Dermis blood vessel endothelial cell (primary cell): Measurements from ENCODE around the gene LENG1. TPM values are rescaled to one million over a fixed set of nuclear protein-coding genes. Genes with fewer than 3 reads are reported as not detected.

ENCODE experiments used
- DNase-seq: peaks from one replicate; pipeline ENCODE4 v3.0.0; 2010
- total RNA-seq: library from RNA; depleted of rRNA; stranded (reverse); fragments of >200 nt; gene quantifications from 2 replicates; pipeline ENCODE4 v1.2.3, GENCODE V29; 2014

Gene LENG1
- total RNA-seq, 1 donor from 2014 or later: 7.8 TPM

GRCh38 chr19:54106716-54107115 is 52.8 kb downstream of the LENG1 start:
- DNase-seq: no peak

- no peak for DNase-seq
Observed at GRCh38 chr19:54105796-54106195, 53.7 kb downstream of the LENG1 start.

Other genes starting within 250 kb of the LENG1 start
- 0.14 and 0.17 TPM in 2 replicates for gene CACNG8, start 196.8 kb downstream of the LENG1 start, total RNA-seq
- gene CACNG6, start 168.1 kb downstream of the LENG1 start, total RNA-seq: 0.84 and 0.85 TPM in 2 replicates
- gene VSTM1, start 95.8 kb downstream of the LENG1 start, total RNA-seq: not detected in 2 replicates
- not detected in 2 replicates for gene TARM1, start 78.4 kb downstream of the LENG1 start, total RNA-seq
- gene OSCAR, start 58.9 kb downstream of the LENG1 start, total RNA-seq: not detected in 2 replicates
- gene NDUFA3, start 56.9 kb downstream of the LENG1 start, total RNA-seq: 11.4 and 12.6 TPM in 2 replicates
- 16.3 and 27.2 TPM in 2 replicates for gene TFPT, start 44.1 kb downstream of the LENG1 start, total RNA-seq
- gene PRPF31, start 44.0 kb downstream of the LENG1 start, total RNA-seq: 64.5 and 103 TPM in 2 replicates
- 13.3 and 28.4 TPM in 2 replicates for gene CNOT3, start 22.0 kb downstream of the LENG1 start, total RNA-seq
- 0.14 and 0.68 TPM in 2 replicates for gene TMC4, start 13.4 kb upstream of the LENG1 start, total RNA-seq
- gene MBOAT7, start 29.9 kb upstream of the LENG1 start, total RNA-seq: 33.5 and 50.1 TPM in 2 replicates
- 71.8 and 78.3 TPM in 2 replicates for gene TSEN34, start 31.6 kb upstream of the LENG1 start, total RNA-seq
- 1,481 and 2,291 TPM in 2 replicates for gene RPS9, start 41.1 kb upstream of the LENG1 start, total RNA-seq
- gene LILRB3, start 63.3 kb upstream of the LENG1 start, total RNA-seq: not detected in 2 replicates
- not detected in 2 replicates for gene LILRA6, start 83.1 kb upstream of the LENG1 start, total RNA-seq
- not detected in 2 replicates for gene LILRB5, start 97.6 kb upstream of the LENG1 start, total RNA-seq
- gene LILRB2, start 121.4 kb upstream of the LENG1 start, total RNA-seq: not detected in 2 replicates
- not detected in 2 replicates for gene LILRA5, start 153.4 kb upstream of the LENG1 start, total RNA-seq
- not detected in 2 replicates for gene LILRA4, start 179.4 kb upstream of the LENG1 start, total RNA-seq
- not detected in 2 replicates for gene LAIR1, start 205.2 kb upstream of the LENG1 start, total RNA-seq